Astrocyte of the hippocampus (primary cell): ENCODE measurements around the gene SLC27A2.

Experiments used
- DNase-seq: peaks from one replicate; pipeline ENCODE4 v3.0.0; 2011; ENCODE audit warnings: low read depth, low spot score

The SLC27A2 gene

DNA sequence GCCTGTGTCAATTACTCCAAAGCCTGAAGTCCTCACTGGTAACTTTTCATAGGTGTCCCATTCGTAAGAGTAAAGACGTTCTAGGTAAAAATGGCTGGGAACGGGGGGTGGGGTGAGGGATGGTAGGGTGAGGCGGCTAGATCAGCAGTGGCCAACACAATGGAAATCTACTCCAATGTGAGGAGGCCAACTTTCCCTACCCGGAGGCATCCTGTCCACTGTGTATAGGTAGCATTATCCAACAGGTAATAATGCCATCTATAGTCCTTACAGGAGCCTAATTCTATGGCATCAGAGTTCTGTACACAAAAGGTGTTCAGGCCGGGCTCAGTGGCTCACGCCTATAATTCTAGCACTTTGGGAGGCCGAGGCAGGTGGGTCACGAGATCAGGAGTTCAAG is 54.4 kb downstream of the SLC27A2 start:
- DNase-seq, result no peak

DNA sequence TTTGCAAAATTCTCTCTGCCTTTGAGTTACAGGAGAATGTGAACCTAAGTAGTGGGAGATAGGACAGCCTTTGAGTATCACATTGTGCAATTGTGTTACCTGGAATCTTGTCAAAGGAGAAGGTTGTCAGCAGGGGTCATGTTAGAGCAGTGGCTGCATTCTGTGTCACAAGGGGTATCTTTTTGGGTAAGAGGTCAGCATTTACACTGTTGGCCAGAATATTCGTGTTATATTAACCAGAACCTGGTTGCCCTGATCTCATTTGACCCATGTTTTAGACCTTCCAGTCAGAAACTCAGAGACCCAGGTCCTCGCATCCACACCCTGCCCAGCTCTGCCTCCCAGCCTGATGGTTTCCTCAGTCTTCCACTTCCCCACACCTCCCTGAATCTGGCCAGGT is 56.3 kb downstream of the SLC27A2 start:
- DNase-seq, result no peak

DNA sequence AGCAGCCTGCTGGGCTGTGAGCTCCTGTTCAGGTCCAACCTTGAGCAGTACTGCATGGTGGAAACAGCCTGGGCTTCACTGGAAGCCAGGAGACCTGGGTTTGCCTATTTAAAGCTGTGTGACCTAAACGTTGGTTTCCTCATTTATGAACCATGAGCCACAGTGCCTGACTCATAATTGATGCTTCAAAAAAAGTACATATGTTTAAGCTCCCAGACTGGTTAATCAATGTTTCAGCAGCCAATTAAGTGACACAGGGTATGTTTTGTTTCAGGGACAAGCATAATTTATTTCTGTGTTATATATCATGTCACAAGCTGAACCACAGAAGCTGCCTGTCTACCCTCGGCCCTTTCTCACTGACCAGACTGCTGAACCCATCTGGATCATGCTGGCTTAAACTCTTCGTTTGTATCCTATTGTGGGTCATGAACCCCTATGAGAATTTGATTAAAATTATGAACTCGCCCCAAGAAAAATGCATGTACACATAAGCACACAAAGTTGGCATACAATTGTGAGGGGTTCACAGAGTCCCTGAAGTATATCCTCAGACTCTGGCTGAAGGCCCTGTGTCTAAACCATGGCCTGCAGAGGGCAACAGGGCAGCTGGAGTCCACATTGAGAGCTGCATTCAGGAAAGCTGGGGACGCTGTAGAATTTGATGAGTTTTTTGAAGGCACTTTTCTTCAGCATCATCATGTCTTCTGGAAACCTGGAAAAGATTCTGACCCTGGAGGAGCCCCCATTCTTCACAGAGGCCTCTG is 59.9 kb downstream of the SLC27A2 start:
- DNase-seq, result no peak

DNA sequence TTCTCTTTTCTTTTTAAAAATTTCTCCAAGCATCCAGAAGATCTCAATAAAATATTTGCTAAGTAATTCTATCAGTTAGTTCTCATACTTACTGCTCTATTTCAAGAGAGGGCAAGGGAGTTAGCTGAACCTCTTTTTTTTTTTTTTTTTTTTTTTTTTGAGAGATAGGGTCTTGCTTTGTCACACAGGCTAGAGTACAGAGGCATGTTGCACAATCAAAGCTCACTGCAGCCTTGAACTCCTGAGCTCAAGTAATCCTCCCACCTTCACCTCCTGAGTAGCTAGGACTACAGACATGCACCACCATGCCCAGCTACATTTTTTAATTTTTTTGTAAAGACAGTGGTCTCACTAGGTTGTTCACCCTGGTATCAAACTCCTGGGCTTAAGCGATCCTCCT is 62.2 kb downstream of the SLC27A2 start:
- DNase-seq, result no peak

DNA sequence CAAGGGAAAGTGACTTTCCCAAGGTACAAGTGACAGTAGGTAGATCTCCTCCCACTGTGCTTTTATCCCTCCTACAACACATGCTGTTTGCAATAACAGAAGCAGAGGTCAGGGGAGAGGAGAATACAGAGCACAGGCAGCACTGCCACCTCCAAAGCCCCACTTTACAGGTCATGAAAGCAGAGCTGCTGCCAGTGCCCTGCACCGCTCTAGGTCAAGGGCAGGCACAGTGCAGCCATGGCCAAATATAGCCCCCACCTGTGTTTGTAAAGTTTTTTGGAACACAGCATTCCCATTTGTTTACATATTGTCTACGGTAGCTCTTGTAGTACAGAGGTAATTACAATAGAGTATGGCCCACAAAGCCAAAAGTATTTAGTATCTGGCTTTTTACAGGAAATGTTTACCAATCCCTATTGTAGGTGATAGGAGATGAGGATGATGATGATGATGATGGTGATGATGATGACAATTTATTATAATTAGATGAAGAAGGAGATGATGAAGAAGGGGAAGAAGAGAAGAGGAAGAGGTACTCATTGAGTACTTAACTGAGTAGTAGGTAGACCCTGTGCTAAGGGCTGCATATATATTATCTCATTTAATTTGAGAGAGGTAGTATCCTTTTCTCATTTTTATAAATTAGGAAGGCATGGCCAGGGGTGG is 63.1 kb downstream of the SLC27A2 start:
- no peak for DNase-seq

DNA sequence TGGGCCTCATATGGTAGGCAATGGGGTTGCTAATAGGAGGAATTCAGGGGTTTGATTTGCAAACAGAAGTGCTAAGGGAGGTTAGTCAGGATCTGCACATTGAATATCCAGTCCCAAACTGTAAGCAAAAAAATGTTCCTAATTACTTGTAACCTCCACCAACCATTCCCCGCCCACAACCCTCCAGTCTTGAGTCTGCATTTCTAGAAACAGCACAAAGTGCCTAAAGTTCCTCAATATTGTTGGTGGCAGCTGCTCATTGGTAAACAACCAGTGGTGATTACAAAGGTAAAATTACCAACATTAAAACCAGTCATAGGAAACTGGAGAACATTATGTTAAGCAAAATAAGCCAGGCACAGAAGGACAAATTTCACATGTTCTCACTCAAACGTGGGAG is 64.6 kb downstream of the SLC27A2 start:
- DNase-seq, result no peak

DNA sequence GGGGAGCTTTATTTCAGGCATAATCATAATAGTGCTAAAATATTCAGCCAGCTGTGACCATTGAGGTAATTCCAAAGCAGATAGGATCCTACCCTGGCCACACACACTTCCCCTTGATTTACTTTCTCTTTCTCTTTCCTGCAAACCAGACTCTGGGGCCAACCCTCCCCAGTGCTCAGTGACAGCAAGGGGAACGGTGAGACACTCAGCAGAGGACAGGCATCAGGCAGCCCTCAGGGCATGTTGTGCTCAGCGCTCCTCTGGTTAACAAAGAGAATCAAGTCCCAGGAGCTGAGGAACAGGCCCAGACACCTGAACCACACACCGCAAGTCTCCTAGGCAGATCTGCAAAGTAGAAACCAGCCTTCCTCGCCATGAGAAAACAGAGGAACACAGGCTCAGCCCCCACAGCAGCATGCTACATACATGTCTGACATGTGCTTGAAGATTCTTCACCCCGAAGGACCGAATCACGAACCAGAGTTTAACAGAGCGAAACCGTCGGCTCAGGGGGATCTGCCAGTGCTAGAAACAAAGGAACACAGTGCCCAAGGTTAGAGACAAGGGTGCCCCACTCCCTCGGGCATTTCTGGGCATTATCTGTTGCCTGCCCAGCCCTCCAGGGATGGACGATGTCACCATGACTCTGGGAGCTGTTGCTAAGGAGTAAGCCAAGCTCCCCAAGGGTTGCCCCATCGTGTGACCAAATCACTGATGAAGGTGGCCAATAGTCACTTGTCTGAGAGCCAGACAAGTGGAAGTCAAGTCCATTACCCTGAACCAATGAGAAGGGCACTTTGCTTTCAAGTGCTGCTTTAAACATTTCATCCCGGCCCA is 66.0 kb downstream of the SLC27A2 start:
- no peak for DNase-seq

DNA sequence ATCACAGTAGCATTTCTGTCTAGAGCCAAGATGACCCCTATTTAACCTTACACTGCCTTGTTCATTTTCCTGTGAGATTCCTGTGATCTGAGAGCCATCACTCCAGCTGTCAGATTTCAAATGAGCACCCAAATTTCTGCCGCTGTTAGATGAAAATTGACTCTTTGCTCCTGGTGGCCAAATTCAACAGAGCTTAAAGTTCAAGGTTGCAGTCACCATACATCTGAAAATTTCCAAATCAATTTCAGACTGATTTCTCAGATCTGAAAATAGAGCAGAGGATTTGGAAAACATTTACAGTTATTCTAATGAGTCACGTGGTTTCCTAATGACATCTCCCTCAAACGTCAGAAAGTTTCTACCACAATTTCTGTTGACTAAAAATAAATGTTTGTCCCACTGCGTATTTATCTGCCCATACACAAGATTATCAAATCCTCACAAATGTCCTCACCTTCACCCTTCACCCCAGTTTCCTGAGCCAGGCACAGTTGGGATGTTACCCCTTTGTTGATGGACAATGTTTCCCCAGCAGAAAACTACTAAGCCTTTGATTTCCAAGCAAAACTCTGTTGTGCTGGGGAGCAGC is 67.1 kb downstream of the SLC27A2 start:
- DNase-seq, result no peak

DNA sequence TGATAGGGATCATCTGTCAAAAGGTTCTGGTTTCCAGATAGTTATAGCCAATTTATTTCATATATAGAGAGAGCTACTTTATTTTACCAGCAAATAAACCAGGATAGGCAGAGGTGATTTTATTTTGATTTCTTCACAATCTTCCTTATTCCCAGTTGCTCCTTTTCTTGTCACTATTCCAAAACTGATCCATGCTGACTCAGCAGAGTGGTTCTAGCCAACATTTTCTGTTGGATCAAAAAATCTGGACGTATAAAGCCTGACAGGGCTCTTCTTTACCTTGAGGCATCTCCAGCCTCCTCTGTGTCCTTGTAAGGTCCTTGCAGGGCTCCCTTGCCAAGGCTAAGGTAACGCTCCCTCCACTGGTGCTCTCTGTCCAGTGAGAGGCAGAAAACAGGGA is 67.7 kb downstream of the SLC27A2 start:
- no peak for DNase-seq

DNA sequence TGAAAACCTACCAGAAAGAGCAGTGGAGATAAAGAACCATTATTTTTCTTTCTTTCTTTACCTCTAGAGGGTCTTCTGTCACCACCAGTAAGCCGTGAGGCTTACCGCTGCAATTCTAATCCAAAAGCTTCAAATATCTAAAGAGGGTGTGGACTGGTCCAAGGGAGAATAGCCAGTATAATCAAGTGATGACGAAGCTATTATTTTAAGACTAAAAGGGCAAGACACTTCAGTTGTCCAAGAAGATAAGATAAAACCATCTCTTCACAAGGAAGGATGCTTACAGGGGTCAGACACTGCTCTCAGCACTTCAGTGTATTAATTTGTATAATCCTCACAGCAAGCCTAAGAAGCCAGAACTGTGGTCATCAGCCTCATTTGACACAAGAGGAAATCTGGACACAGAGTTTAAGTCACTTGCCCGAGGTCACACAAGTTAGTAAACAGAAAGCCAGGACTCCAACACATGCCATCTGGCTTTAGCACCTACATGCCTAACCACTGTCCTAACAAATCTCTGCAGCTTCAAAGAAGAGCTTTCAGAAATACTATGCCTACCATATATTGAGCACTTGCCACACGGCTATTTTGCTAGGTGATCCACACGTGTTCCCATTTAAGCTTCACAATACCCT is 68.9 kb downstream of the SLC27A2 start:
- no peak for DNase-seq

DNA sequence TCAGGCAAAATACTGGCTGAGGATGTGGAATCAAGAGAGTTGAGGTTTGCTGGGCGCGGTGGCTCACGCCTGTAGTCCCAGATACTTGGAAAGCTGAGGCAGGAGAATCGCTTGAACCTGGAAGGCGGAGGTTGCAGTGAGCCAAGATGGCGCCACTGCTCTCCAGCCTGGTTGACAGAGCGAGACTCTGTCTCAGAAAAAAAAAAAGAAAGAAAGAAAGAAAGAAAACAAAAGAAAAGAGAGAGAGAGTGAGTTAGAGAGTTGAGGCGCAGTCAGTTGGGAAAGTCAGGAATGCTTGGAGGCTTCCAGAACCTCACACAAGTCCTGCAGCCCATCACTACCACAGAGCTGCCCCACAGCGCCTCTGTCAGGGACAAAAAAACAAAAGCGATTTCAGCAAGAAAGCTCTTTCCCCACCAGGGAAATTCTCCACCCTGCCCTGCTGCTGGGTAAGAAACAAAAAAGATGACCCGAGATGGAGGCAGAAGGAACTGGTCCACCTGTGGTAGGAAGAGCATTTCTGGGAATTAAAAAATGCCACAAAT is 69.7 kb downstream of the SLC27A2 start:
- DNase-seq, result no peak

DNA sequence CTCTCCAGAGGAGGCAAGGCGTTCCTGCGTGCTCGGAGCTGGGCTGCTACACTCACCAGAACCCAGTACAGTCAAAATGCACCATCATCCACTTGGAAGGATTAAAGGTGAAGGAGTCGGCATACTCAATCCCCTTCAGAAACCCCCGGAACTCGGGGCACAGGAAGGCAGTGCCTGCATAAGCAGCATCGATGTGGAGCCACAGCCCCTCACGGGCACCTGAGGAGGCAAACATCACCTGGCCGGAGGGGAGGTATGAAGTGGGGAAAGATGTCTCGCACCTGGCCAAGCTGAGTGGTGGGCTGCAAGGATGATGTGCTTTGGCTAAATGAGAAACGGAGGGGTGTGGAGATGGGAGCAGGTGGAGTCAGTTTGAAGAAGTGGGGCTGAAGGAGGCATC is 70.6 kb downstream of the SLC27A2 start:
- DNase-seq, result no peak

DNA sequence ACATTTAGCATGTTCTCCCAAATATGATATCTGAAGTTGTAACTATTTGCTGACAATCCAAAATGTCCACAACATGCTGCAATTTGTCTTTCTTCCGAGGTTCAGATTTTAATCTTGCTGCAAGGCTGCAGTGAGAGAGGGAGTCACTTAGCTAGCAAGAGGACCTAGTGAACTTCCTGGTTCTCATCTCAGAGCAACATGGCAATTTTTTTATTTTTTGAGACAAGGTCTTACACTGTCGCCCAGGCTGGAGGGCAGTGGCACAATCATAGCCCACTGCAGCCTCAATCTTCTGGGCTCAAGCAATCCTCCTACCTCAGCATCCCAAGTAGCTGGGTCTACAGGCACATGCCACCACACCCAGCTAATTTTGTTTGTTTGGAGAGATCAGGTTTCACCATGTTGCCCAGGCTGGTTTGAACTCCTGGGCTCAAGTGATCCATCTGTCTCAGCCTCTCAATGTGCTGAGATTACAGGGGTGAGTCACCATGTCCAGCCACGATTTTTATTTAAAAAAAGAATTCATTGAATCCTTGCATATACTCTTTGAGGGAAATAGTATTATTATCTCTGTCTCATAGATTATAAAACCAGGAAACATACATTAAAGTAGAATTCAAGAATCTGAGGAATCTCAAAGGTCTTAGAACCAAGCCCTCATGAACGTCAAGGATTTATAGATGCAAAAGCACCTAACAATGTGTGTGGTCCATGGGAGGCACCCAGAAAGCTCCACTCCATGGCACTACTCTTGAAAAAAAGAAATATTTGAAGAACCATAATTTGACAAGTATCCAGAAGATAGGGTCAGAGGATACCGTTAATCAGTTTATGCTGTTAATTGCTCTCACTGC is 74.4 kb downstream of the SLC27A2 start:
- peak; percentile 26 for DNase-seq

DNA sequence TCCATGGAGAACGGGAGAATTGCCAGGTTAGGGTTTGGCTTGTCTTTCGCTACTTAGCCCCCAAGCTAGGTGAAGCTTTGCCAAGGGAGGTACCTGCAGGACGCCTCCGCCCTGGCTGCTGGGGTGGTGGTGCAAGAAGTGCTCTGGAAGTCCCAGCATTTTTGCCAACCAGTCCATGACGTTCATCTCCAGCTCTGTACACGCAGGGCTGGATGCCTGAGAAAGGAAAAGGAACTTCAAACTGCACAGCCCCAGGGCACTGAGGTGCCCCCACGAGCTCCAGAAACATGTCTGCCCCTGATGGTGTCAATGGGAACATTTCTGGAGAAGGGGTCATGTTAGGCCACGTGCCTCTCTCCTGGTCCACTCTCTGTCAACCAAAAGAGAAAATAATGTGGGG is 75.3 kb downstream of the SLC27A2 start:
- no peak for DNase-seq

DNA sequence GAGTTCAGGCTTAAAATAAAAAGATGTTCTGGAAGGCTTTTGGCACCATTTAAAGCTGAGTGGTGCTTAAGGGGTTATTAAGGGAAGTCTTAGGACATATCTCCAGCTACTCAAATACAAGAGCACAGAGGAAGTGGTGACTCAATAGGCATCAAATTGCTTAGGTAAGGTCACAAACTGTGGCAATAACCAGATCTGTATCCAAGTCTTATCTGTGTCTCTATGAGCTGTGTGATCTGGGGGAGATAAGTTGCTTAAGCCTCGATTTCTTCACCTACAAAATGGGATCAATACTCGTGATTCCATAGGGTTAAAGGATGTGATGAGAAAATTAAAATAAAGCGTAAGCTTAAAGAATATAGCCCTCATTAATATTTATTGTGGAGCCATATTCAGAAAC is 75.9 kb downstream of the SLC27A2 start:
- no peak for DNase-seq

DNA sequence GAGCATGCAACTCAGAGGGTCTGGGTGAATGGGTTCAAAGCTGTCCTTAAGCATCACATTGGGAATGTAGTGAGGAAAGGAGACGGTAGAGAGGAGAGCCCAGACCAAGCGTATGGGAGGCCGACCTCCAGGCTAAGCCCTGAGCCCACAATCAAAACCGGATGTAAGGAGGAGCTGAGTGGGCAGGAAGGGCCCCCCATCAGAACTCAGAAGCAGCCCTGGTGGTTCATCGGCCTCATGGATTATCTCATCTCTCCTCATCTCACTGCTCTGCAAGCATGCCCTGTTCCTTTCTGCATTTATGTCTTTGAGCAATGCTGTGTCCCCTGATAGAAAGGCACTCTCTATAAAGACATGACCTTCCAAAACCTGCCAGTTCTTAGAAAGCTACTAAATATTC is 77.3 kb downstream of the SLC27A2 start:
- DNase-seq, result no peak

DNA sequence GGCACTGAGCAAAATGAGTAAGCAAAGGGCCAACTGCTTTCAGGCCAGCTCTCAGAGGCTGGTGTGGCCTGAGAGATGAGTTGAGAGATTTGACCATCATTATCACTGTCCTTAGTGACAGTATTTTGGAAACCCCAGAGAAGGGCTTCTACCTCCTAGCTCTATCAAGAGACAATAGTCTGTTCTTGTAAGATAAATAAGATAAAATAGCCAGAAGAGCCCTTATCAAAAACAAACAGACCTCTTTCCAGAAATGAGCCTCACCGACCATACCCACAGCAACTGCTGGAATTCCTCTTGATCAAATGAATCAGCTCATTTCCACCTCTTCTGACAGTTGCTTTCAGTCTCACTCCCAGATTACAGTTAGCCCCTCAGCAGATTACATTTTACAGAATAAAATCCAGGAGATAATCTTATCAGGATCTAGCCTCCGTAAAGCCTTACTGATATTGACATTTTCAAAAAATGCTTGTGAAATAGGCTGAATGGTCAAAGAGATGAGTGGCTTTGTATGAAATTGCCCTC is 79.0 kb downstream of the SLC27A2 start:
- DNase-seq, result no peak

DNA sequence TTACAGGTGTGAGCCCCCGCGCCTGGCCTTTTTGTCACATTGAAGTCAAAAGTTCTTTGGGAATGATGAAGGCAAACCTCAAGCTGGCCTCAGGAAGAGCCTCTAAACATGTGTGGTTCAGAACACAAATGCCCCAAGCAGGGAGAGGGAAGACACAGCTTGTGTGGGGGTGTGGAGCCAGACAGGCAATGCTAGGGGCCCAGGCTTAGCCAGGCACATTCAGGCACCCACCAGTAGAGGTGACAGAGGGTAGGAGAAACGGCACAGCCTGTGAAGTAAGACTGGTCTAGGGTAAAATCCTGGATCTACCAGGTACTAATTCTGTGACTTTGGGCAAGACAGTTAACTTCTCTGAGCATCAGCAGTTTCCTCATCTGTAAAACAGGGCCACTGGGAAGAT is 80.0 kb downstream of the SLC27A2 start:
- DNase-seq, result no peak

DNA sequence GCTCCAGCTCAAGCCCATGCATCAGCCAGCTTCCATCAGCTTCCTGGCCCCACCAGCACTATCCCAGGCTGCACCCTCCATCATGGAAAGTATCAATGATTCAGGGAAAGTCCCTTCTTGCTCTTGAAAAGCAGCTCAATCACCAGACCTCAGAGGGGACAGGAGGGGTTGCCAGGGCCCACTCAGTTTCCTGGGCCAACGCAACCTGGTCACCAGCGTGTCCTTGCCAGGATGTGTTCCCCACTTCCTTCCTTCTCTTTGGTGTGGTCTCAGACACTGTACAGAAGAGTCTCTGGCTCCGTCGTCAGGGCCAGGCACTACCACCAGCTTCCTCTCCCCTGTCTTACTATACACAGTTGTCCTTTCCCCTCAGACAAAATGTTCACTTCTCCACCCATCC is 80.5 kb downstream of the SLC27A2 start:
- no peak for DNase-seq

DNA sequence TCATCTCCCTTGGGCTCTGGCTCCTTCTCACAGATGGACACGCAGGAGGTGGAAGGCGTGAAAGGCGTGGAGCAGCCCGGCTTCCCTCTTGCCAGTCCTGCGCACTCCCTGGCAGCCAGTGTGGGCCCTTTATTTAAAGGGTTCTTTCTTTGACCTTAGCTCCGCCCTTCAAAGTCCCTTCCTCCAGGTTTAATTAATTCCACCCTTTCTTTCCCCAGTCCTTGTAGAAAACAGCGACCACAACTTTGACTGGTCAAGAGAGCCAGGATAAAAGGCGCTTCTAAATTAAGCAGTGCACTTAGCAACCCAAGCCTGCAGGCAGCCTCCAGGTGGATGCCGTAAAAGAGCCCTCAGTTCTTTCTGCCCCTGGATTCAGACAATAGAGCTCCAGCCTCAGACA is 83.6 kb downstream of the SLC27A2 start, which contains the start of gene HDC:
Gene HDC, minus strand, starts transcription at position 107 of the 400 bp plus-strand sequence. Its CDS starts 103 bp downstream, at position 4.
- peak; percentile 18 for DNase-seq
